Measurements from ENCODE around the gene KLHL25. TPM values are rescaled to one million over a fixed set of nuclear protein-coding genes. Genes with fewer than 3 reads are reported as not detected.

The KLHL25 gene
- total RNA-seq, 1 experiment from 2014 or later: 11.5 TPM

DNA sequence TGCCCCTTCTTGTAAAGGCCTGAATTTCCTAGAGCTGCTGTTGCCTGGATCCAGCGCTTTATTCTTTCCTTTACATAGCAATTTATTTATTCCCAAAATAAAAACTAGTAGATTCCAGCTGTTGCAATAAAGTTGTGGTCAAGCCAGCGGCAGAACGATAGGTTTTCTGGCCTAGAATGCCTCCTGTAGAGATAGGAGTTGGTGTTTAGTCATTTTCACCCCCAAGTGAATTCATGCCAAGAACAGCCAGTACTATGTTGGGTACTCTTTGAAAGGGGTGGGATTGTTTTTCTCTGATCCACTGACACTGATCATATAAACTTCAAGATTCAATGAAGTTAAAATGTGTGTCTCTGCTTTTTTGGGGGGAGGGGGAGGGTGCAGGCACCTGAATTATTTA, 69.7 kb downstream of the KLHL25 start:
- no peak overlapping the region for H3K27ac ChIP-seq (ENCODE audit: low read depth, low read length, poor library complexity, severe bottlenecking)
- no peak overlapping the region for H3K4me3 ChIP-seq (ENCODE audit: low read depth, low read length, poor library complexity, severe bottlenecking)
- ChIA-PET POLR2A (ENCODE audit: low non-redundant PET) (no interaction called here), CTCF (no interaction called here)
- intact Hi-C loops (cut with micrococcal nuclease; ENCODE audit: unreplicated experiment): loop anchor here (5.0 kb wide), 1 partner anchor 238 kb away; no protein-coding TSS in a partner anchor
- H3K9me3 ChIP-seq (ENCODE audit: low read depth, low read length, poor library complexity, severe bottlenecking): no peaks in the 10 kb centered on the region
- peaks cover 30% of the 10 kb centered on the region for H3K36me3 ChIP-seq (ENCODE audit: insufficient read depth, low read length, poor library complexity, severe bottlenecking)
- H3K27me3 ChIP-seq (replicated peaks; ENCODE audit: insufficient read depth, low read depth, low read length, poor library complexity): no peaks in the 10 kb centered on the region
- no TSS peak for BruUV-seq (replicated peaks)
- H3K4me1 ChIP-seq (ENCODE audit: insufficient read depth, low read length, poor library complexity, severe bottlenecking): no peaks in the 10 kb centered on the region
- TF ChIP-seq, protein P1, sequence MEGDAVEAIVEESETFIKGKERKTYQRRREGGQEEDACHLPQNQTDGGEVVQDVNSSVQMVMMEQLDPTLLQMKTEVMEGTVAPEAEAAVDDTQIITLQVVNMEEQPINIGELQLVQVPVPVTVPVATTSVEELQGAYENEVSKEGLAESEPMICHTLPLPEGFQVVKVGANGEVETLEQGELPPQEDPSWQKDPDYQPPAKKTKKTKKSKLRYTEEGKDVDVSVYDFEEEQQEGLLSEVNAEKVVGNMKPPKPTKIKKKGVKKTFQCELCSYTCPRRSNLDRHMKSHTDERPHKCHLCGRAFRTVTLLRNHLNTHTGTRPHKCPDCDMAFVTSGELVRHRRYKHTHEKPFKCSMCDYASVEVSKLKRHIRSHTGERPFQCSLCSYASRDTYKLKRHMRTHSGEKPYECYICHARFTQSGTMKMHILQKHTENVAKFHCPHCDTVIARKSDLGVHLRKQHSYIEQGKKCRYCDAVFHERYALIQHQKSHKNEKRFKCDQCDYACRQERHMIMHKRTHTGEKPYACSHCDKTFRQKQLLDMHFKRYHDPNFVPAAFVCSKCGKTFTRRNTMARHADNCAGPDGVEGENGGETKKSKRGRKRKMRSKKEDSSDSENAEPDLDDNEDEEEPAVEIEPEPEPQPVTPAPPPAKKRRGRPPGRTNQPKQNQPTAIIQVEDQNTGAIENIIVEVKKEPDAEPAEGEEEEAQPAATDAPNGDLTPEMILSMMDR (conservative IDR thresholded peaks at IDR 0.05; ENCODE audit: low read depth, low read length): no peak
- no peak for DNase-seq (ENCODE audit: low spot score)

DNA sequence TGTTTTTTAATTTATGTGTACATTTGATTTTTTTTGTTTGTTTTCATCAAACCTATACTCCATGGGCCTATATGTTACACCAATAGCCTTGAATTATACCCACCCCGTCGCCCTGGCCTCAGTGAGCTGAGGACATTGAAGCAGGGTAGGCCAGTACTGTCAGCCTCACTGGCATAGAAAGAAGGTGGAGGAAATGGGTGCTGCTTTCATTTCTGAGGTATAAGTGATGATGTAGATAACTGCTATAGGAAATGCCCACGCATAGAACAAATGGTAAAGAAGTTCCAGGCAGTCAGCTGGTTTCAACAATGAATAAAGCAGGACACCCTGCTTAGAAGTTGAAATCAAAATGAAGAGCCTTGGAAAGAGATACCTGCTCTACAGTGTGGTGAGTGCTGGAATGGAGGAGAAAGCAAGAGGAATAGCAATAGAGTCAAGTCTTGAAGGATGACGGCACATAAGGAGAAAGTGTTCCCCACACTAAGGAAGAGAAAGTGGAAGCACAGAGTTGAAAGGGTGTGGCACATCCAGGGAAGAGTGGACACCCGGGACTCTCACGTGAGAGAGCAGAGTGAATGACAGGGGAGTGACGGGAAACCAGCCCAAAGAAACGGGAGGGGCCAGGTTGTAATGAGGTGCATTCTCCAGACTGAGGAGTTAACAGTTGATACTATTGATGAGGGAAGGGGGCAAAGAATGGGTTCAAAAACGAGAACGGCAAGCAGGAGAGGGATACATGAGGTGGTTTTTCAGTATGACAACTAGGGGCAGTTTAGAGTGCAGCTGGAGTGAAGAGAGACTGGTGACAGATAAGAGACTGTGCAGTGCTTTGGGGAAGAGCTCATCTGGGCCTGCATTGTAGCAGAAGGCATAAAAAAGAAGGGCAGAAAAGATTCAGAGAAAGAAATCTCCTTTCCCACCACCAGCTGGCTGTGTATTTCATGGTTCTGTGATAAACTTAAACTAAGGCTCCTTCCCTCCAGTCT, 70.5 kb downstream of the KLHL25 start:
- peaks cover 30% of the 10 kb centered on the region for H3K36me3 ChIP-seq (ENCODE audit: insufficient read depth, low read length, poor library complexity, severe bottlenecking)
- intact Hi-C loops (cut with micrococcal nuclease; ENCODE audit: unreplicated experiment): no loop called here
- CTCF ChIA-PET: no interaction called here

DNA sequence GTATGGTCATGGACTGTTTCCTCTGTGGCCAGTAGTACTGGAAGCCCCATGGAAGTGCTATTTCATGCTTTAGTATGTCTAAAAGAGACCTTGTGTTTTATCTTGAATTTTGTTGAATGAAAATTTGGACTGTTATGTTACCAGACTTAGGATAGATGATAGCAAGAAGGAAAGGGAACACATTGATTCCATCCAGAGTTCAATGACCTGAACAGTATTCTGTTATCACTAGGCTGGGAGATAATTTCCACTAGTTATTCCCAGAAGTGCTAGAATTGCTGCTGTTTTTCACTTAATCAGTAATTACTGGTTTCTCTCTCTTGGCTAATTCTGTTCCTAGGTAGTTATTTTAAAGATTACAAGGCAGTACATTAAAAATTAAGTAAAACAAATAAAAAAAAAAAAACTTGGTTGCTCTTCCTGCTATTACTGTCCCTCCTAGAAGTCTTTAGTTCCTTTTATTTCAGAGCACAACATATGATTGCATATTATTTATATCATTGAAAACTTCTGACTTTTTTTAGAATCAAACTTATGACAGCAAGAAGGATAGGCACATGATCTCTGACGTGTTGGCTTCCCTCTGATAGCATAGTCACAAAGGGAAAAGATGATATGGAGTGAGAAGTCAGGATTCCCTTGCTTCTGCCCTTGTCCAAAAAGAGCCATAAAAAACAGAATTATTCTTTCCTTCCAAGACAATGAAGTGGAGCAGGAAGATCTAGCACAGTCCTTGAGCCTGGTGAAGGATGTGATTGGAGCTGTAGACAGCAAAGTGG, 72.2 kb downstream of the KLHL25 start:
- Histone ChIP-seq H3K4me3 (ENCODE audit: low read depth, low read length, poor library complexity, severe bottlenecking) (no peak overlapping the region), H3K36me3 (ENCODE audit: insufficient read depth, low read length, poor library complexity, severe bottlenecking) (peaks cover 35% of the 10 kb centered on the region), H3K27me3 (replicated peaks; ENCODE audit: insufficient read depth, low read depth, low read length, poor library complexity) (no peaks in the 10 kb centered on the region), H3K4me1 (ENCODE audit: insufficient read depth, low read length, poor library complexity, severe bottlenecking) (no peaks in the 10 kb centered on the region), H3K9me3 (ENCODE audit: low read depth, low read length, poor library complexity, severe bottlenecking) (no peaks in the 10 kb centered on the region), H3K27ac (ENCODE audit: low read depth, low read length, poor library complexity, severe bottlenecking) (no peak overlapping the region)
- no TSS peak for BruUV-seq (replicated peaks)
- intact Hi-C loops (cut with micrococcal nuclease; ENCODE audit: unreplicated experiment): no loop called here
- no peak for DNase-seq (ENCODE audit: low spot score)
- TF ChIP-seq, protein P1 (conservative IDR thresholded peaks at IDR 0.05; ENCODE audit: low read depth, low read length): no peak
- TF ChIP-seq EZH2 (IDR thresholded peaks at IDR 0.05; ENCODE audit: borderline replicate concordance, low read depth, low read length, poor library complexity, severe bottlenecking): no peak
- ChIA-PET POLR2A (ENCODE audit: low non-redundant PET) (no interaction called here), CTCF (no interaction called here)

More for the DNA sequence above, 70.5 kb downstream of the KLHL25 start:
- no peaks in the 10 kb centered on the region for H3K9me3 ChIP-seq (ENCODE audit: low read depth, low read length, poor library complexity, severe bottlenecking)
- DNase-seq (ENCODE audit: low spot score): no peak
- H3K27me3 ChIP-seq (replicated peaks; ENCODE audit: insufficient read depth, low read depth, low read length, poor library complexity): no peaks in the 10 kb centered on the region
- no peak for TF ChIP-seq EZH2 (IDR thresholded peaks at IDR 0.05; ENCODE audit: borderline replicate concordance, low read depth, low read length, poor library complexity, severe bottlenecking)
- TF ChIP-seq, protein P1 (conservative IDR thresholded peaks at IDR 0.05; ENCODE audit: low read depth, low read length): no peak
- H3K27ac ChIP-seq (ENCODE audit: low read depth, low read length, poor library complexity, severe bottlenecking): no peak overlapping the region
- no TSS peak for BruUV-seq (replicated peaks)
- POLR2A ChIA-PET (ENCODE audit: low non-redundant PET): no interaction called here
- H3K4me3 ChIP-seq (ENCODE audit: low read depth, low read length, poor library complexity, severe bottlenecking): no peak overlapping the region
- H3K4me1 ChIP-seq (ENCODE audit: insufficient read depth, low read length, poor library complexity, severe bottlenecking): no peaks in the 10 kb centered on the region
